ENCODE results near the gene DOK6. TPM values are rescaled to one million over a fixed set of nuclear protein-coding genes. Genes with fewer than 3 reads are reported as not detected.

Gene DOK6
- total RNA-seq, 6 donors from 2014 or later, result 0.89 to 6.1 (median 1.9) TPM

GRCh38 chr18:69586537-69586936 lies 185.8 kb downstream of the DOK6 start:
- TF ChIP-seq POLR2AphosphoS5 (IDR thresholded peaks at IDR 0.05) (no peak), EP300 (IDR thresholded peaks at IDR 0.05) (no peak), POLR2A (IDR thresholded peaks at IDR 0.05) (no peak), CTCF (IDR thresholded peaks at IDR 0.05) (no peak)
- DNase-seq, result no peak

GRCh38 chr18:69588301-69588700 lies 187.6 kb downstream of the DOK6 start:
- Histone ChIP-seq H3K27me3 (no peaks in the 10 kb centered on the region), H3K9me3 (no peaks in the 10 kb centered on the region), H3K4me1 (no peaks in the 10 kb centered on the region), H3K36me3 (no peaks in the 10 kb centered on the region), H3K4me3 (no peak overlapping the region), H3K27ac (no peak overlapping the region)
- TF ChIP-seq POLR2A (IDR thresholded peaks at IDR 0.05) (no peak), POLR2AphosphoS5 (IDR thresholded peaks at IDR 0.05) (no peak), CTCF (IDR thresholded peaks at IDR 0.05) (peak in 2 of 6 experiments; percentile 9 to 16), EP300 (IDR thresholded peaks at IDR 0.05) (no peak)
- WGBS, 2 donors, result 74 to 80% methylated on average over 3 of the region's 3 CpGs
- ATAC-seq (ENCODE audit: low FRiP score in 2 of 2), result no peak
- DNase-seq, result no peak

More at GRCh38 chr18:69586537-69586936, 185.8 kb downstream of the DOK6 start:
- Histone ChIP-seq H3K4me3 (no peak overlapping the region), H3K9me3 (no peaks in the 10 kb centered on the region), H3K27me3 (no peaks in the 10 kb centered on the region), H3K36me3 (no peaks in the 10 kb centered on the region), H3K4me1 (no peaks in the 10 kb centered on the region), H3K27ac (no peak overlapping the region)
- 61 to 70% methylated on average over 6 to 7 of the region's 7 CpGs for WGBS, 2 donors
- no peak for ATAC-seq (ENCODE audit: low FRiP score in 2 of 2)

- no peak for ATAC-seq (ENCODE audit: low FRiP score in 2 of 2)
- no peaks in the 10 kb centered on the region for H3K9me3 ChIP-seq
- DNase-seq, result no peak
- H3K36me3 ChIP-seq, result no peaks in the 10 kb centered on the region
- 87 to 89% methylated on average over 3 of the region's 3 CpGs for WGBS, 2 donors
- no peak overlapping the region for H3K4me3 ChIP-seq
- H3K27me3 ChIP-seq, result no peaks in the 10 kb centered on the region
- H3K27ac ChIP-seq, result no peak overlapping the region
- H3K4me1 ChIP-seq, result no peaks in the 10 kb centered on the region
- TF ChIP-seq POLR2AphosphoS5 (IDR thresholded peaks at IDR 0.05) (no peak), POLR2A (IDR thresholded peaks at IDR 0.05) (no peak), EP300 (IDR thresholded peaks at IDR 0.05) (no peak), CTCF (IDR thresholded peaks at IDR 0.05) (no peak)
Measured at GRCh38 chr18:69590150-69590549, 189.5 kb downstream of the DOK6 start.

GRCh38 chr18:69596345-69596744 lies 195.7 kb downstream of the DOK6 start:
- H3K9me3 ChIP-seq, result peaks cover 0 to 10% (median 2%) of the 10 kb centered on the region in 4 donors
- no peaks in the 10 kb centered on the region for H3K4me1 ChIP-seq
- TF ChIP-seq CTCF (IDR thresholded peaks at IDR 0.05), result no peak
- TF ChIP-seq EP300 (IDR thresholded peaks at IDR 0.05), result no peak
- TF ChIP-seq POLR2A (IDR thresholded peaks at IDR 0.05), result no peak
- no peak for TF ChIP-seq POLR2AphosphoS5 (IDR thresholded peaks at IDR 0.05)
- no peak for ATAC-seq (ENCODE audit: low FRiP score in 2 of 2)
- H3K27ac ChIP-seq, result no peak overlapping the region
- H3K4me3 ChIP-seq, result no peak overlapping the region
- no peak for DNase-seq
- H3K27me3 ChIP-seq, result no peaks in the 10 kb centered on the region
- H3K36me3 ChIP-seq, result no peaks in the 10 kb centered on the region
- 95 to 96% methylated on average over 4 of the region's 4 CpGs for whole genome bisulfite sequencing, 2 donors

GRCh38 chr18:69597561-69597960 lies 196.9 kb downstream of the DOK6 start:
- no peaks in the 10 kb centered on the region for H3K36me3 ChIP-seq
- no peak for TF ChIP-seq POLR2A (IDR thresholded peaks at IDR 0.05)
- no peak for TF ChIP-seq EP300 (IDR thresholded peaks at IDR 0.05)
- TF ChIP-seq POLR2AphosphoS5 (IDR thresholded peaks at IDR 0.05), result no peak
- no peak for TF ChIP-seq CTCF (IDR thresholded peaks at IDR 0.05)
- 93 to 95% methylated on average over 4 to 5 of the region's 5 CpGs for WGBS, 2 donors
- H3K9me3 ChIP-seq, result peaks cover 0 to 10% (median 2%) of the 10 kb centered on the region in 4 donors
- no peaks in the 10 kb centered on the region for H3K27me3 ChIP-seq
- no peaks in the 10 kb centered on the region for H3K4me1 ChIP-seq
- no peak overlapping the region for H3K27ac ChIP-seq
- ATAC-seq (ENCODE audit: low FRiP score in 2 of 2) (no peak), DNase-seq (no peak)
- H3K4me3 ChIP-seq, result no peak overlapping the region
